GM12878 (cell line): ENCODE results near the gene CRB2. TPM values are rescaled to one million over a fixed set of nuclear protein-coding genes. Genes with fewer than 3 reads are reported as not detected.

ENCODE experiments used
- ATAC-seq: fragments of 200-7000 bp; cut with Tn5 transposase; 3 replicates; pipeline ENCODE4 v1.9.1; 2020; ENCODE audit warnings: mild to moderate bottlenecking, moderate library complexity
- BruUV-seq: library from RNA; stranded (reverse); fragments of 400-500 nt; replicated peaks from 2 replicates; lab custom pipeline; 2021; lab: Mats Ljungman, UMichigan
- CTCF ChIA-PET: fragments of 300-600 bp; sonication (Branson Sonifier 250); formaldehyde crosslinking; extraction: SDS; loops from one replicate; lab custom pipeline; 2021; ENCODE audit warnings: inconsistent platforms; lab: Yijun Ruan, JAX
- POLR2A ChIA-PET: fragments of 350-600 bp; formaldehyde crosslinking; extraction: SDS; loops from one replicate; lab custom pipeline; 2021; ENCODE audit warnings: inconsistent platforms; lab: Charles Lee
- RAD21 ChIA-PET: fragments of 300-600 bp; sonication (Branson Sonifier 250); formaldehyde crosslinking; loops from one replicate; lab custom pipeline; 2023; ENCODE audit warnings: antibody characterized with exemption; ENCODE audit not compliant: unreplicated experiment; lab: Charles Lee
- SMC1A ChIA-PET: fragments of 300-600 bp; sonication (Branson Sonifier 250); formaldehyde crosslinking; loops from one replicate; lab custom pipeline; 2023; ENCODE audit not compliant: unreplicated experiment, uncharacterized antibody; lab: Charles Lee
- DNase-seq: peaks from one replicate; pipeline ENCODE4 v3.0.0-alpha.2; 2011; ENCODE audit warnings: low read depth, low spot score
- FAIRE-seq: peaks from 3 replicates; lab custom pipeline; 2011; peaks lifted over from hg19 to GRCh38; lab: Jason Lieb, UNC
- H2AFZ ChIP-seq: 2 replicates; pipeline ENCODE4 v1.6.0; 2011; ENCODE audit warnings: low read depth, low read length, control low read depth; ENCODE audit not compliant: control insufficient read depth
- H3K27ac ChIP-seq: 2 replicates; pipeline ENCODE4 v1.5.1; 2011; ENCODE audit warnings: control low read depth; ENCODE audit not compliant: control insufficient read depth, insufficient read depth
- H3K27me3 ChIP-seq, 2 experiments: replicated peaks in 1 of 2; 2 replicates each; pipeline versions ENCODE4 v1.6.0 to v1.6.1; 2011; ENCODE audit warnings: low read length in 1 of 2; ENCODE audit not compliant: control insufficient read depth in 2 of 2, insufficient read depth in 2 of 2
- H3K36me3 ChIP-seq, 2 experiments: 2 replicates each; pipeline ENCODE4 v1.5.1; 2011; ENCODE audit warnings: low read length in 1 of 2; ENCODE audit not compliant: control insufficient read depth in 2 of 2, insufficient read depth in 2 of 2
- H3K4me1 ChIP-seq: 2 replicates; pipeline ENCODE4 v1.6.1; 2011; ENCODE audit warnings: mild to moderate bottlenecking, low read length, moderate library complexity, mixed read lengths; ENCODE audit not compliant: control insufficient read depth, insufficient read depth
- H3K4me2 ChIP-seq: 2 replicates; pipeline ENCODE4 v1.6.0; 2011; ENCODE audit warnings: control low read depth; ENCODE audit not compliant: control insufficient read depth, insufficient read depth
- H3K4me3 ChIP-seq: fragments of 200-600 bp; sonication (generic); 2 replicates; pipeline ENCODE4 v1.5.1; 2016
- H3K79me2 ChIP-seq: 2 replicates; pipeline ENCODE4 v1.6.0; 2011; ENCODE audit warnings: low read length; ENCODE audit not compliant: control insufficient read depth, insufficient read depth
- H3K9ac ChIP-seq: 2 replicates; pipeline ENCODE4 v1.8.0; 2011; ENCODE audit warnings: low read length, control low read depth, mixed read lengths; ENCODE audit not compliant: control insufficient read depth, insufficient read depth
- H3K9me3 ChIP-seq: replicated peaks from 3 replicates; pipeline ENCODE4 v1.5.1; 2011; ENCODE audit warnings: mild to moderate bottlenecking, low read length; ENCODE audit not compliant: control insufficient read depth, insufficient read depth
- H4K20me1 ChIP-seq: 2 replicates; pipeline ENCODE4 v1.6.0; 2011; ENCODE audit not compliant: control insufficient read depth, insufficient read depth
- ATF7 ChIP-seq: fragments of 450-650 bp; IDR thresholded peaks from 2 replicates; pipeline ENCODE4 v1.6.1; 2016; ENCODE audit warnings: low read depth, mild to moderate bottlenecking
- HCFC1 ChIP-seq: fragments of 150-350 bp; IDR thresholded peaks from 2 replicates; pipeline ENCODE4 v1.6.1; 2014; ENCODE audit warnings: low read length
- NR2F1 ChIP-seq: fragments of 450-650 bp; conservative IDR thresholded peaks from 2 replicates; pipeline ENCODE4 v1.6.1; 2017; ENCODE audit warnings: mild to moderate bottlenecking
- PML ChIP-seq: IDR thresholded peaks from 2 replicates; pipeline ENCODE4 v1.6.1; 2012; ENCODE audit warnings: low read length, inconsistent platforms
- POLR2AphosphoS5 ChIP-seq: IDR thresholded peaks from 2 replicates; pipeline ENCODE4 v1.6.1; 2011; ENCODE audit warnings: mild to moderate bottlenecking, low read length, inconsistent platforms
- POU2F2 ChIP-seq: IDR thresholded peaks from 3 replicates; pipeline ENCODE4 v1.6.1; 2011; ENCODE audit warnings: low read depth, mild to moderate bottlenecking, low read length, borderline replicate concordance
- STAT1 ChIP-seq: fragments of 450-650 bp; conservative IDR thresholded peaks from 2 replicates; pipeline ENCODE4 v1.6.1; 2014; ENCODE audit warnings: antibody characterized with exemption, mild to moderate bottlenecking
- TBL1XR1 ChIP-seq: IDR thresholded peaks from 2 replicates; pipeline ENCODE4 v1.6.1; 2012; ENCODE audit warnings: low read depth, low read length, improper control_type of control experiment
- WRNIP1 ChIP-seq: IDR thresholded peaks from 2 replicates; pipeline ENCODE4 v1.6.1; 2011; ENCODE audit warnings: low read depth, low read length, improper control_type of control experiment, borderline replicate concordance
- ZNF207 ChIP-seq: fragments of 450-650 bp; IDR thresholded peaks from 2 replicates; pipeline ENCODE4 v1.6.1; 2014; ENCODE audit warnings: antibody characterized with exemption, mild to moderate bottlenecking, borderline replicate concordance
- ZNF217 ChIP-seq: fragments of 450-650 bp; IDR thresholded peaks from 2 replicates; pipeline ENCODE4 v1.6.1; 2017; ENCODE audit warnings: antibody characterized with exemption, mild to moderate bottlenecking
- WGBS: methylation state at CpG from one replicate; pipeline ENCODE4 v1.1.6; 2016; ENCODE audit warnings: low lambda C conversion rate; ENCODE audit not compliant: insufficient replicate concordance, insufficient coverage; ENCODE audit errors: missing lambda C conversion rate; 5-methylcytosine and 5-hydroxymethylcytosine counted together
- in situ Hi-C: fragments of 300-500 bp; cut with MboI; formaldehyde crosslinking; loops from 9 replicates; pipeline ENCODE4 v1.14.3; 2018; ENCODE audit warnings: mixed read lengths
- intact Hi-C: fragments of 100-400 bp; cut with micrococcal nuclease; formaldehyde crosslinking; loops from one replicate; pipeline ENCODE4 v1.14.2; 2022; ENCODE audit not compliant: unreplicated experiment
- polyA plus RNA-seq, 11 experiments: library from polyadenylated mRNA; depleted of rRNA in 4 of 11; unstranded in 6 of 11; stranded (reverse) in 5 of 11; fragments of >200 nt; fragmentation: Nextera tagmentation in 4 of 11; fragmentation: Illumina TruSeq in 1 of 11; extraction: Ambion mirVana in 4 of 11; extraction: Trizol in 1 of 11; gene quantifications; 1 replicate in 1 of 11; 2 replicates in 10 of 11; pipeline versions ENCODE4 v1.2.1 to v1.2.3, GENCODE V29; 2011 to 2016; ENCODE audit warnings: inconsistent platforms in 2 of 11, missing spikeins in 2 of 11, low read depth in 1 of 11
- total RNA-seq, 4 experiments: library from RNA; depleted of rRNA in 3 of 4; stranded (reverse); fragments of >200 nt in 3 of 4; fragmentation: Illumina TruSeq in 1 of 4; extraction: Trizol in 1 of 4; gene quantifications; 2 replicates each; pipeline versions ENCODE4 v1.2.1 to v1.2.3, GENCODE V29; 2013 to 2021
- TF ChIP-seq, protein P1 (sequence below), 3 experiments: IDR thresholded peaks in 2 of 3; conservative IDR thresholded peaks in 1 of 3; 2 replicates each; pipeline ENCODE4 v1.5.1; 2011; ENCODE audit warnings: low read depth in 3 of 3, low read length in 3 of 3, mild to moderate bottlenecking in 3 of 3, control low read depth in 2 of 3, moderate library complexity in 2 of 3, inconsistent platforms in 1 of 3, mixed read lengths in 1 of 3; ENCODE audit not compliant: control insufficient read depth in 2 of 3, insufficient read depth in 1 of 3; ENCODE audit errors: extremely low read depth in 1 of 3
- TF ChIP-seq, protein P2 (sequence below): fragments of 450-650 bp; IDR thresholded peaks from 2 replicates; pipeline ENCODE4 v1.6.1; 2017; ENCODE audit warnings: mild to moderate bottlenecking
- TF ChIP-seq, protein P3 (sequence below): IDR thresholded peaks from 2 replicates; pipeline ENCODE4 v1.6.1; 2012; ENCODE audit warnings: mild to moderate bottlenecking, low read depth, low read length

CRB2 gene
- total and polyA plus RNA-seq, 10 of the 15 experiments (the other 5 are each of a cell fraction or from before 2014, with no cell fraction given) = 0.01 to 0.80 (median 0.23) TPM; not detected in 3

DNA sequence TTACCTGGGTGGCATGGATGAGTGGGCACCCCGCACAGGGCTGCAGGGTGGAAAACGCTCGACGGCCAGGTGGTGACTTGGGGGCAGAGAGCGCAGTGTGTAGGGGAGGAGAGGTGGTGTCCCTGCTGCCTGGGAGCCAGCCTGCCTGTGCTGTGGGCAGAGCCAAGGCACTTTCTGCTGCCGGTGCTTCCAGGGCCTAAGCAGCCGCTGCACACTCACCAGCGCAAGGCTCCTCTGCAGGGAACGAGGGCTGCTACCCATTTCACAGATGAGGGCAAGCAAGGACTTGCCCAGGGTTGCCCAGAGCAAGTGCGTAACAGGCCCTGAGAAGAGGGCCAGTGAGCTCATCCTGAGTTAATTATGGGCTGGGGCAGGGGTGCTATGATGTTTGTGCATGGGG lies 62.5 kb downstream of the CRB2 start:
- Histone ChIP-seq H3K27me3 (no peaks in the 10 kb centered on the region), H3K36me3 (peaks cover 2 to 5% of the 10 kb centered on the region in 2 experiments; a peak in 2 of 4 replicates), H4K20me1 (no peaks in the 10 kb centered on the region), H3K9me3 (no peaks in the 10 kb centered on the region), H3K27ac (no peak overlapping the region), H3K4me1 (no peaks in the 10 kb centered on the region), H3K4me2 (no peak overlapping the region), H3K9ac (no peak overlapping the region), H3K79me2 (no peaks in the 10 kb centered on the region), H3K4me3 (no peak overlapping the region), H2AFZ (no peak overlapping the region)
- CTCF ChIA-PET = no interaction called here
- BruUV-seq = no TSS peak
- 94% methylated on average over 10 of the region's 10 CpGs for WGBS
- DNase-seq (no peak), ATAC-seq (no peak), FAIRE-seq (no peak)
- RAD21 ChIA-PET = no interaction called here
- POLR2A ChIA-PET = no interaction called here
- intact Hi-C loops = no loop called here
- in situ Hi-C loops = no loop called here
- SMC1A ChIA-PET = no interaction called here
- no peak for TF ChIP-seq ZNF207
- TF ChIP-seq ZNF217 = no peak
- no peak for TF ChIP-seq NR2F1
- TF ChIP-seq, protein P1, sequence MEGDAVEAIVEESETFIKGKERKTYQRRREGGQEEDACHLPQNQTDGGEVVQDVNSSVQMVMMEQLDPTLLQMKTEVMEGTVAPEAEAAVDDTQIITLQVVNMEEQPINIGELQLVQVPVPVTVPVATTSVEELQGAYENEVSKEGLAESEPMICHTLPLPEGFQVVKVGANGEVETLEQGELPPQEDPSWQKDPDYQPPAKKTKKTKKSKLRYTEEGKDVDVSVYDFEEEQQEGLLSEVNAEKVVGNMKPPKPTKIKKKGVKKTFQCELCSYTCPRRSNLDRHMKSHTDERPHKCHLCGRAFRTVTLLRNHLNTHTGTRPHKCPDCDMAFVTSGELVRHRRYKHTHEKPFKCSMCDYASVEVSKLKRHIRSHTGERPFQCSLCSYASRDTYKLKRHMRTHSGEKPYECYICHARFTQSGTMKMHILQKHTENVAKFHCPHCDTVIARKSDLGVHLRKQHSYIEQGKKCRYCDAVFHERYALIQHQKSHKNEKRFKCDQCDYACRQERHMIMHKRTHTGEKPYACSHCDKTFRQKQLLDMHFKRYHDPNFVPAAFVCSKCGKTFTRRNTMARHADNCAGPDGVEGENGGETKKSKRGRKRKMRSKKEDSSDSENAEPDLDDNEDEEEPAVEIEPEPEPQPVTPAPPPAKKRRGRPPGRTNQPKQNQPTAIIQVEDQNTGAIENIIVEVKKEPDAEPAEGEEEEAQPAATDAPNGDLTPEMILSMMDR (IDR thresholded peaks at IDR 0.05 in 2 of 3, conservative IDR thresholded peaks at IDR 0.05 in 1 of 3; ENCODE audit: control insufficient read depth in 2 of 3, extremely low read depth in 1 of 3, insufficient read depth in 1 of 3, low read depth in 3 of 3, low read length in 3 of 3) = no peak
- TF ChIP-seq PML = no peak
- no peak for TF ChIP-seq HCFC1
- TF ChIP-seq TBL1XR1 = no peak
- no peak for TF ChIP-seq WRNIP1
- no peak for TF ChIP-seq ATF7
- TF ChIP-seq, protein P2, sequence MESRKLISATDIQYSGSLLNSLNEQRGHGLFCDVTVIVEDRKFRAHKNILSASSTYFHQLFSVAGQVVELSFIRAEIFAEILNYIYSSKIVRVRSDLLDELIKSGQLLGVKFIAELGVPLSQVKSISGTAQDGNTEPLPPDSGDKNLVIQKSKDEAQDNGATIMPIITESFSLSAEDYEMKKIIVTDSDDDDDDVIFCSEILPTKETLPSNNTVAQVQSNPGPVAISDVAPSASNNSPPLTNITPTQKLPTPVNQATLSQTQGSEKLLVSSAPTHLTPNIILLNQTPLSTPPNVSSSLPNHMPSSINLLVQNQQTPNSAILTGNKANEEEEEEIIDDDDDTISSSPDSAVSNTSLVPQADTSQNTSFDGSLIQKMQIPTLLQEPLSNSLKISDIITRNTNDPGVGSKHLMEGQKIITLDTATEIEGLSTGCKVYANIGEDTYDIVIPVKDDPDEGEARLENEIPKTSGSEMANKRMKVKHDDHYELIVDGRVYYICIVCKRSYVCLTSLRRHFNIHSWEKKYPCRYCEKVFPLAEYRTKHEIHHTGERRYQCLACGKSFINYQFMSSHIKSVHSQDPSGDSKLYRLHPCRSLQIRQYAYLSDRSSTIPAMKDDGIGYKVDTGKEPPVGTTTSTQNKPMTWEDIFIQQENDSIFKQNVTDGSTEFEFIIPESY = no peak
- no peak for TF ChIP-seq POLR2AphosphoS5
- no peak for TF ChIP-seq POU2F2
- no peak for TF ChIP-seq STAT1
- TF ChIP-seq, protein P3, sequence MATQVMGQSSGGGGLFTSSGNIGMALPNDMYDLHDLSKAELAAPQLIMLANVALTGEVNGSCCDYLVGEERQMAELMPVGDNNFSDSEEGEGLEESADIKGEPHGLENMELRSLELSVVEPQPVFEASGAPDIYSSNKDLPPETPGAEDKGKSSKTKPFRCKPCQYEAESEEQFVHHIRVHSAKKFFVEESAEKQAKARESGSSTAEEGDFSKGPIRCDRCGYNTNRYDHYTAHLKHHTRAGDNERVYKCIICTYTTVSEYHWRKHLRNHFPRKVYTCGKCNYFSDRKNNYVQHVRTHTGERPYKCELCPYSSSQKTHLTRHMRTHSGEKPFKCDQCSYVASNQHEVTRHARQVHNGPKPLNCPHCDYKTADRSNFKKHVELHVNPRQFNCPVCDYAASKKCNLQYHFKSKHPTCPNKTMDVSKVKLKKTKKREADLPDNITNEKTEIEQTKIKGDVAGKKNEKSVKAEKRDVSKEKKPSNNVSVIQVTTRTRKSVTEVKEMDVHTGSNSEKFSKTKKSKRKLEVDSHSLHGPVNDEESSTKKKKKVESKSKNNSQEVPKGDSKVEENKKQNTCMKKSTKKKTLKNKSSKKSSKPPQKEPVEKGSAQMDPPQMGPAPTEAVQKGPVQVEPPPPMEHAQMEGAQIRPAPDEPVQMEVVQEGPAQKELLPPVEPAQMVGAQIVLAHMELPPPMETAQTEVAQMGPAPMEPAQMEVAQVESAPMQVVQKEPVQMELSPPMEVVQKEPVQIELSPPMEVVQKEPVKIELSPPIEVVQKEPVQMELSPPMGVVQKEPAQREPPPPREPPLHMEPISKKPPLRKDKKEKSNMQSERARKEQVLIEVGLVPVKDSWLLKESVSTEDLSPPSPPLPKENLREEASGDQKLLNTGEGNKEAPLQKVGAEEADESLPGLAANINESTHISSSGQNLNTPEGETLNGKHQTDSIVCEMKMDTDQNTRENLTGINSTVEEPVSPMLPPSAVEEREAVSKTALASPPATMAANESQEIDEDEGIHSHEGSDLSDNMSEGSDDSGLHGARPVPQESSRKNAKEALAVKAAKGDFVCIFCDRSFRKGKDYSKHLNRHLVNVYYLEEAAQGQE = no peak
